HG02588 (cell line): Measurements from ENCODE around the gene TOP3B.

Source experiments
- ATAC-seq: cut with Tn5 transposase; IDR thresholded peaks from one replicate; pipeline ENCODE4 v1.9.1; 2021; ENCODE audit warnings: mild to moderate bottlenecking, moderate library complexity; ENCODE audit not compliant: unreplicated experiment

TOP3B gene

DNA sequence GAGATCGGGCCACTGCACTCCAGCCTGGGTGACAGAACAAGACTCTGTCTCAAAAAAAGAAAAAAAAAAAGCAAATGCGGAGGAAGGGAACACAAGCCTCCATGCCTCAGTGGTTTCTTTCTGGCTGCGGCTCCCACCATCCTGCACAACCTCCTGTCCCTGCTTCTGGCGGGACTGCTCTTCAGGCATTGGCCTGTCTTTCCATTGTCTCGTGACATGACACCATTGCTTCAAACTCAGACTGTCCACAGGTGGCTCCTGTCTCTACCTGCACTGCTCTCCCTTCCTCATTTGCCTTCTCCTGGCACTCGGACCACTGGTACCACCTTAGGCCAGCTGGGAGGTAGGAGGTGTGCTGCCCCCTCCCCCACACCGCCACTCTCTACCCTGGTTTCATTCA is 19.3 kb downstream of the TOP3B start:
- no peak for ATAC-seq

GRCh38 chr22:21962655-21962949 is 20.0 kb downstream of the TOP3B start:
- no peak for ATAC-seq

GRCh38 chr22:21961886-21962654 is 20.5 kb downstream of the TOP3B start:
- no peak for ATAC-seq

DNA sequence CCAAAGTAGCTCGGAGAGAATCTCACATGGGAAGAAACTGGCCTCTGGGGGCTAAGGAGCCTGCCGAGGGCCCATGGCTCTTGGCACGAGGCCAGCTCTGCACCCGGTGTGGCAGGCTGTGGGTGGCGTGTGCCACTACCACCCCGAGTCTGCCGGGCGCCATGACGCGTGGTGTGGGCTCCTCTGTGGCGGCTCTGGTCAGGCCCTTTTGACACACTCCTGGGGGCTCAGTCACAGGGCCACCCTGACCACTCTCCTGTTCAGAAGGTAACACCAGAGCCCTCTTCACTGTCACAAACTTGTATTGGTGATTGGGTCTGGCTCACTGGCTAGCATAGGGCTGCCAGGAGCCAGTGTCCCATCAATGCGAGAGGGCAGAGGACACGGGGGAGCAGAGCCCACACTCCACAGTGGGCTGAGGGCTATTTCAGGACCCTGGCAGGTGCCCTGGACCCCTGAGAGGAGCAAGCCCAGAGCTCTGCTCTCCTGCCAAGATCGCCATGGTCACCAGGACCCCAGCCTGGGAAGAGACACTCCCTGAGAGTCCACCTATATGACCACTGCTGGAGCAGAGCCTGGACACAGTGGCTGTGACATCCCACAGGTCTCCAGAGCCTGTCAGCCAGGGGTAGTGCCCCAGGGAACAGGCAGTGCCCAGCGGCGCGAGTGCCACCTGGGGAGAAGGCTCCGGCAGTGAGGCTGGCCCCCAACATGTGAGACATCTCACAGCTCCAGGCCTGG is 21.3 kb downstream of the TOP3B start:
- no peak for ATAC-seq

DNA sequence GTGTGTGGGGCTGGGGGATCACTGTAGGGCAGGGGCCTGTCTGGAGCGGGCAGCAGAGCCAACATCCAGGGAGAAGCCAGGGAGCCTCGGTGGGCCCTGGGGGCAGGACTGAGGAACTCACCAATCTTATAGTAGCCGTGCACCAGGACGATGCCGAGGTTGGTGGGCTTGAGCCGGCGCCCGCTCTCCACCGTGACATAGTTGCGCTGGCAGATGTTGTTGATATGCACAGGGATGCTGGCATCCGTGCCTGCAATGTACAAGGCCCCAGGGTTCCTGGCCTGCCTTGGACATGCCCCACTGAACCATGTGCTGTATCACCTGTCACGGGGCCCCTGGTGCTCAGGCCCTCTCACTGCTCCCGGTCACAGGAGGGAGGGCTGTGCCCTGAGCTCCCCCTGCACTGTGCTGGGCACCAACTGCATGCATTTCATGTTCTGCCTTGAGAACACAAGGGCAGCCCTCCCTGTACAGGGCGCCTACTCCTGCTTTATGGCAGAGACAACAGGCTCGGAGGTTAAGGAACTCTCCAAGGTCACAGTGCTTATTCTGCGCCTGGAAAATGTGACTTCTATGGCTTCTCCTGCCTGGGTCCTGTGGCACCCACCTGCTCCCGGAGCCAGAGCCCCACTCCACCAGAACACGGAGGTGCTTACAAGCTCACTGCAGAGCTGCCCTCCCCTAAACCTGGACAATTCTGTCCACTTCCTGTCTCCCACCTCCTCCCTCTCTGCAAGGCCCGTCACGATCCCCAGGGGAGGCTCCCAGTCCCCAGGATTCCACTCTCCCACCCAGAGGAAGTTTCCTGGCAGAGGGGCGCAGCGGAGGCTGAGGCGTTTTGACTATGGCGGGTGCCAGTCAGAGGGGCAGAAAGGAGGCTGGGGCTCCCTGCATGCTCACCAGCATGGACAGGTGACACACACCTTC is 22.1 kb downstream of the TOP3B start:
- no peak for ATAC-seq

- ATAC-seq = no peak
Measured at GRCh38 chr22:21959274-21960074, 23.1 kb downstream of the TOP3B start.

- no peak for ATAC-seq
Measured at GRCh38 chr22:21958360-21959273, 24.0 kb downstream of the TOP3B start.

- ATAC-seq = peak; percentile 62
Measured at GRCh38 chr22:21952586-21953571, 29.7 kb downstream of the TOP3B start, which contains the start of gene PPM1F. Gene PPM1F (minus strand): TSS chr22:21952848. CDS start chr22:21946048, 6,800 bp downstream.

DNA sequence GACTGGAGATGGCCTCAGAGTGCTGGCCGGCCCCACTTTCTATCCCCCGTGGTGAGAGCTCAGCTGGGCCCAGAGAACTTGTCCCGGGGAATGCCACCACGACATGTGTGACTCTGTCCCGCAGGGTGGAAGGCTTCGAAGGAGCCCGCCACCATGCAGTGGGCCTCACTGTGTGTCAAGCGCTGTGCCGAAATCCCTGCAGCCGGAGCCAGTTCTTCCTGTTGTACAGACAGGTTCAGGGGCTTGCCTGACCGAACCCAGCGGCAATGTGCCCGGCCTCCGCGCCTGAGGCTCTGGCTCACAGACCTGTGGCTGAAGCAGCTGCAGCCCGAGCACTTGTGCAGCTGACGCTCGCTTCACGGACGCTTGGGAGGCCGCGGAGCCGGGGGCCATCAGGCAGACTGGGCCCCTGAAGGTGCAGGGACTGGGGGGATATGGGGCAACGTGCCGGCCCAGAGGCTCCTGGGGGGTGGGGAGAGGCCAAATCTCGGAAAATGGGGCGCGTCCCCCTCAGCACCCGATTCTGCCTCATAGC is 30.6 kb downstream of the TOP3B start:
- ATAC-seq = no peak

GRCh38 chr22:21951062-21951461 is 31.5 kb downstream of the TOP3B start:
- no peak for ATAC-seq

GRCh38 chr22:21949948-21950347 is 32.6 kb downstream of the TOP3B start:
- no peak for ATAC-seq

GRCh38 chr22:21949569-21949918 is 33.0 kb downstream of the TOP3B start:
- ATAC-seq = no peak

GRCh38 chr22:21948824-21949568 is 33.6 kb downstream of the TOP3B start:
- no peak for ATAC-seq

GRCh38 chr22:21948390-21948789 is 34.2 kb downstream of the TOP3B start:
- no peak for ATAC-seq

DNA sequence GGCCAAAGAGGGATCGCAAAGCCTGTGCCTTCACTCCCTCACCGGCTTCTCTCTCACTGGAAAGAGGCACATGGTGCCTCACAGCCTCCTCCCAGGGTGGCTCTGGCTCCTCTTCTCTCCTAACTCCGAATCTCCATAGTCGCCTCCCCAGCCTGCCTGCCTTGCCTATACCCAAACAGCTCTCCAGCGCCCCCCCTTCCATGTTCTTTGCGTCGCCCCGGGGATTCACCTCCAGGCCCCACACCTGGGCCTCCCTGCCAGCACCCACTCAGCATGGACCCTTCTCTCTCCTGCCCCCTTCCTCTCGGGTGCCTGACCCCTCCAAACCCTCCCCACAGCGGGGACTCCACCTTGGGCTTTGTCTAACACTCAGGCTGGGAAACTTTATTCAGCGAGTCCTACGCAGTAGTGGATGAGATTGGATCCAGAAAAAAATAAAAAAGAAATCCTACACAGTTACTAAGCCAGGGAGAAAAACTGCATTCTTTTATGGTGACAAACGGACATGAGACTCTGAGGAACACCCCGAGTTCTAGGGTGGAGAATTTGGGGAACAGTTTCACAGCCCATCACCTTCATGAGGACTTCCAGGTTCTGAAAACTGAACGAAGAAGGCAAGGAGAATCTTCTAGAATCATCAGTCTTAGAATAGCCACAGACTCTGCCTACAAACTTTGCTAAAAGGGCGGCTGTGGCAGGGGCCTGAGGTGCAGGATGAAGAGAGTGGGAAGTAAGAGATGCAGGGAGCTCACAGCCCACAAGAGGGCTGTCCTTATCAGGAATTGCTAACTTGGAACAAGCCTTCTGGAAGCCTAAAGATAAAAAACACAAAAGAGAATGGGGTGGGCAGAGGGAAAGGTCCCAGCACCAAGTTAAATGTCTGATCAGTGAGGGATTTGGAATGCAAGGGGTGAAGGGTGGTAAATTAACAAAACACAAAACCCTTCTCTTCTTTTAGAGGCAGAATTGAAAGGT is 35.3 kb downstream of the TOP3B start:
- ATAC-seq = no peak

GRCh38 chr22:21946262-21946925 is 36.2 kb downstream of the TOP3B start:
- ATAC-seq = no peak
